DOHH2 (cell line): Measurements from ENCODE around the gene OPN4.
A peak's percentile ranks its signal among the peaks of the same experiment; 100 is the strongest.

Source experiments
- H3F3A ChIP-seq: fragments of 200-600 bp; sonication (generic), shearing (Covaris generic); 2 replicates; pipeline ENCODE4 v1.6.0; 2016; ENCODE audit warnings: antibody characterized with exemption, mild to moderate bottlenecking; ENCODE audit not compliant: control insufficient read depth, insufficient read depth
- H3K27ac ChIP-seq: fragments of 200-600 bp; sonication (generic); 2 replicates; pipeline ENCODE4 v1.5.1; 2014; ENCODE audit warnings: low read depth, mild to moderate bottlenecking, low read length, moderate library complexity
- H3K27me3 ChIP-seq: fragments of 200-600 bp; sonication (generic); 2 replicates; pipeline ENCODE4 v1.6.1; 2014; ENCODE audit warnings: mild to moderate bottlenecking, low read length, mixed read lengths; ENCODE audit not compliant: control insufficient read depth
- H3K36me3 ChIP-seq: fragments of 200-600 bp; sonication (generic); 2 replicates; pipeline ENCODE4 v1.6.1; 2014; ENCODE audit warnings: mild to moderate bottlenecking, low read length, moderate library complexity, mixed read lengths; ENCODE audit not compliant: control insufficient read depth
- H3K4me1 ChIP-seq: fragments of 200-600 bp; sonication (generic); 2 replicates; pipeline ENCODE4 v1.6.1; 2014; ENCODE audit warnings: mild to moderate bottlenecking, low read length, mixed read lengths; ENCODE audit not compliant: control insufficient read depth
- H3K4me2 ChIP-seq: fragments of 200-600 bp; sonication (generic); 2 replicates; pipeline ENCODE4 v1.6.0; 2014; ENCODE audit warnings: mild to moderate bottlenecking, low read length, moderate library complexity
- H3K4me3 ChIP-seq: fragments of 200-600 bp; sonication (generic); 2 replicates; pipeline ENCODE4 v1.5.1; 2014; ENCODE audit warnings: mild to moderate bottlenecking, low read length, mixed read lengths
- H3K79me2 ChIP-seq: fragments of 200-600 bp; sonication (generic); 2 replicates; pipeline ENCODE4 v1.6.1; 2014; ENCODE audit warnings: mild to moderate bottlenecking, low read length, mixed read lengths; ENCODE audit not compliant: control insufficient read depth
- H3K9me2 ChIP-seq: fragments of 200-600 bp; sonication (generic); replicated peaks from 2 replicates; pipeline ENCODE4 v1.6.1; 2014; ENCODE audit warnings: mild to moderate bottlenecking, low read length, mixed read lengths; ENCODE audit not compliant: control insufficient read depth
- H3K9me3 ChIP-seq: fragments of 200-600 bp; sonication (generic); 2 replicates; pipeline ENCODE4 v1.6.1; 2014; ENCODE audit warnings: antibody characterized with exemption, low read length, mixed read lengths; ENCODE audit not compliant: control insufficient read depth, insufficient read depth
- H4K20me1 ChIP-seq: fragments of 200-600 bp; sonication (generic); 2 replicates; pipeline ENCODE4 v1.6.0; 2014; ENCODE audit warnings: low read depth, mild to moderate bottlenecking, antibody characterized with exemption, low read length, moderate library complexity; ENCODE audit not compliant: control insufficient read depth, insufficient read depth
- CTCF ChIP-seq: fragments of 200-600 bp; sonication (generic); IDR thresholded peaks from one replicate; pipeline ENCODE4 v1.5.1; 2014; ENCODE audit warnings: antibody characterized with exemption, mild to moderate bottlenecking, low read depth, low read length; ENCODE audit not compliant: poor library complexity, severe bottlenecking
- EZH2phosphoT487 ChIP-seq: fragments of 200-600 bp; sonication (generic); IDR thresholded peaks from 2 replicates; pipeline ENCODE4 v1.6.1; 2017; ENCODE audit warnings: borderline replicate concordance, mild to moderate bottlenecking, antibody characterized with exemption, low read length, moderate library complexity, mixed read lengths

The OPN4 gene

DNA sequence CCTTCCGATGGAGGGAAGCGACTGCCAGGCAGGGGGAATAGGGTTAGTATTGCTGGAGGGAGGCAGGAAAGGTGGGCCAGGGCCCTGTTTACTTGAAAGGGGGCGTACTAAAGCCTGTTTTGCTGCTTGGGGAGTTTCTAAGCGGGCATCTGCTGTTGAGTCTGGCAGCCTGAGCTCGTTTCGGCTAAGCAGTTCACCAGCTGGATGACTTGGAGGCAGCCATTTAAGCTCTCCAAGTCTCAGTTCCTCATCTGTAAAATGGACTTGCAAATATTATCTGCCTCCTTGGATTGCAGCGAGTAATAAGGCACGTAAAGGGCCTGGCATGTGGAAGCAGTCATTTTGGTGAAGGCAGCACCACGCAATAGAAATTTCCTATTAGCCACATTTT is 58.0 kb downstream of the OPN4 start:
- TF ChIP-seq CTCF = no peak
- TF ChIP-seq EZH2phosphoT487 = no peak
- H3K4me1 ChIP-seq = peaks cover 13% of the 10 kb centered on the region
- peaks cover 8% of the 10 kb centered on the region; the same call in 1 of the 2 replicates for H3K27me3 ChIP-seq
- no peaks in the 10 kb centered on the region for H3K9me2 ChIP-seq
- H3K9me3 ChIP-seq = no peaks in the 10 kb centered on the region
- H3K4me3 ChIP-seq = peak overlapping the region; percentile 77
- H3K36me3 ChIP-seq = no peaks in the 10 kb centered on the region
- no peaks in the 10 kb centered on the region for H3K79me2 ChIP-seq
- H3F3A ChIP-seq = no peaks in the 10 kb centered on the region
- no peaks in the 10 kb centered on the region for H4K20me1 ChIP-seq
- H3K27ac ChIP-seq = no peak overlapping the region
- peak overlapping the region; percentile 87 for H3K4me2 ChIP-seq

GRCh38 chr10:86715156-86715795 is 60.9 kb downstream of the OPN4 start:
- no peaks in the 10 kb centered on the region for H3K79me2 ChIP-seq
- no peak overlapping the region for H3K4me3 ChIP-seq
- H3K27me3 ChIP-seq = peaks cover 8% of the 10 kb centered on the region
- no peak overlapping the region for H3K27ac ChIP-seq
- H3K36me3 ChIP-seq = no peaks in the 10 kb centered on the region
- peaks cover 13% of the 10 kb centered on the region for H3K4me1 ChIP-seq
- no peaks in the 10 kb centered on the region for H3K9me2 ChIP-seq
- no peaks in the 10 kb centered on the region for H3K9me3 ChIP-seq
- H3K4me2 ChIP-seq = no peak overlapping the region
- no peaks in the 10 kb centered on the region for H3F3A ChIP-seq
- no peaks in the 10 kb centered on the region for H4K20me1 ChIP-seq
- TF ChIP-seq EZH2phosphoT487 (no peak), CTCF (no peak)

GRCh38 chr10:86715836-86716235 is 61.5 kb downstream of the OPN4 start:
- TF ChIP-seq CTCF = no peak
- no peak for TF ChIP-seq EZH2phosphoT487
- H4K20me1 ChIP-seq = no peaks in the 10 kb centered on the region
- no peaks in the 10 kb centered on the region for H3K9me3 ChIP-seq
- no peak overlapping the region for H3K4me2 ChIP-seq
- H3K27ac ChIP-seq = no peak overlapping the region
- no peak overlapping the region for H3K4me3 ChIP-seq
- H3K27me3 ChIP-seq = peaks cover 8% of the 10 kb centered on the region
- no peaks in the 10 kb centered on the region for H3K79me2 ChIP-seq
- H3K9me2 ChIP-seq = no peaks in the 10 kb centered on the region
- no peaks in the 10 kb centered on the region for H3K36me3 ChIP-seq
- no peaks in the 10 kb centered on the region for H3F3A ChIP-seq
- peaks cover 10% of the 10 kb centered on the region for H3K4me1 ChIP-seq
